ENCODE data around the gene KIFBP. TPM values are rescaled to one million over a fixed set of nuclear protein-coding genes. Genes with fewer than 3 reads are reported as not detected.

The KIFBP gene
- total RNA-seq, 1 donor from 2014 or later = 25.8 TPM

DNA sequence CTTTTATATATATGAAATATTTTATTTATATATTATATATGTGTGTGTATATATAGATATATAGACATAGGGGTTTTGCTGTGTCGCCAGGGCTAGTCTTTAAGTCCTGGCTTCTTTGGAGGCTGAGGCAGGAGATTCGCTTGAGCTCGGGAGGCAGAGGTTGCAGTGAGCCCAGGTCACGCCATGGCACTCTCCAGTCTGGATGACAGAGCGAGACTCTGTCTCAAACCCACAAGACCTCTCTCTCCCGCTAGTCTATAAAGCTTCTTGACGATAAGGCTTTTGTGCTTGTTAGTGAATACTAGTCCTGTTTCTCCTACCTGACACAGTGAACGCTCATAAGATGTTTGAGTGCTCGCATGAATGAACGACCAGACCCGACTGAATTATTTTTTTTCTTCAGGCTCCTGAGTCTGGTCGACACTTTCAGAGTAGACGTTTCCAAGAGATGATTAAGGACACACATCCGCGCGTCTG is 33.2 kb upstream of the KIFBP start:
- peaks cover 0 to 9% of the 10 kb centered on the region in 2 donors for H3K36me3 ChIP-seq
- H3K27me3 ChIP-seq = no peaks in the 10 kb centered on the region
- H3K27ac ChIP-seq = peak overlapping the region; percentile 70
- intact Hi-C loops (cut with DNase I) = no loop called here
- peak in 1 of 2 donors; percentile 88 for DNase-seq (ENCODE audit: extremely low spot score in 2 of 2)
- H3K4me1 ChIP-seq = peaks cover 35% of the 10 kb centered on the region
- H3K4me3 ChIP-seq = peak overlapping the region; percentile 74 to 85
- TF ChIP-seq POLR2A (IDR thresholded peaks at IDR 0.05) (no peak), POLR2AphosphoS5 (IDR thresholded peaks at IDR 0.05; ENCODE audit: insufficient read depth in 1 of 2, low read depth in 1 of 2) (no peak)
- TF ChIP-seq, protein P1, sequence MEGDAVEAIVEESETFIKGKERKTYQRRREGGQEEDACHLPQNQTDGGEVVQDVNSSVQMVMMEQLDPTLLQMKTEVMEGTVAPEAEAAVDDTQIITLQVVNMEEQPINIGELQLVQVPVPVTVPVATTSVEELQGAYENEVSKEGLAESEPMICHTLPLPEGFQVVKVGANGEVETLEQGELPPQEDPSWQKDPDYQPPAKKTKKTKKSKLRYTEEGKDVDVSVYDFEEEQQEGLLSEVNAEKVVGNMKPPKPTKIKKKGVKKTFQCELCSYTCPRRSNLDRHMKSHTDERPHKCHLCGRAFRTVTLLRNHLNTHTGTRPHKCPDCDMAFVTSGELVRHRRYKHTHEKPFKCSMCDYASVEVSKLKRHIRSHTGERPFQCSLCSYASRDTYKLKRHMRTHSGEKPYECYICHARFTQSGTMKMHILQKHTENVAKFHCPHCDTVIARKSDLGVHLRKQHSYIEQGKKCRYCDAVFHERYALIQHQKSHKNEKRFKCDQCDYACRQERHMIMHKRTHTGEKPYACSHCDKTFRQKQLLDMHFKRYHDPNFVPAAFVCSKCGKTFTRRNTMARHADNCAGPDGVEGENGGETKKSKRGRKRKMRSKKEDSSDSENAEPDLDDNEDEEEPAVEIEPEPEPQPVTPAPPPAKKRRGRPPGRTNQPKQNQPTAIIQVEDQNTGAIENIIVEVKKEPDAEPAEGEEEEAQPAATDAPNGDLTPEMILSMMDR (IDR thresholded peaks at IDR 0.05) = no peak
- H3K9me3 ChIP-seq = no peaks in the 10 kb centered on the region

DNA sequence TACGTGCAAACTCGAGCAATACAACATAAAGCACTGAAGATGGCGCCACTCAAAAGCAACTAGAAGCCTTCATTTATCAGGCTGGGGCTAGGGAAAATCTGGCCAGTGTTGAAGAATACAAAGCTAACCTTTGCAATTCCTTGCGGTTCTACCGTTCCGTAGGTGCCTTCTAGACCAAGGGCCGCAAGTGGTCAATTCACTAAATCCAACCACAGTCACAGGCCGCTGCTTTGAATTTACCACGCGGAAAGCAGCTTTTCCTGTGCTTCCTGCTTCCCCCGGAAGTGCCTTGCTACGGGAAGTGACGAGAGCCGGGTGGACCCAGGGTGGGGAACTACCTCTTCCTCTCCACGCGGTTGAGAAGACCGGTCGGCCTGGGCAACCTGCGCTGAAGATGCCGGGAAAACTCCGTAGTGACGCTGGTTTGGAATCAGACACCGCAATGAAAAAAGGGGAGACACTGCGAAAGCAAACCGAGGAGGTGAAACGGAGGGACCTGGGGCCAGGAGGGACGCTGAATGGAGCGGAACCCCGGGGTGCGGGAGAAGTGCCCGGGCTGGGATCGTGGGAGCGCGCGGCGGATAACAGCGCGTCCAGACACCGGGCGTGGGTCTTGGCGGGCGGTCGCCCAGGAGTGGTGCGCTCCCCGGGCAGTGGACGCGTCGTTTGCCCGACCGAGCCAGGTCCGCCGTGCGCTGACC is 32.6 kb upstream of the KIFBP start, which contains the start of gene DDX21:
Gene DDX21 (plus strand): TSS at position 339 of the 701 bp plus-strand sequence. CDS start 56 bp downstream, at position 395.
- peak; percentile 86 to 92 for TF ChIP-seq POLR2AphosphoS5 (IDR thresholded peaks at IDR 0.05; ENCODE audit: insufficient read depth in 1 of 2, low read depth in 1 of 2)
- TF ChIP-seq, protein P1 (IDR thresholded peaks at IDR 0.05) = peak in 2 of 3 experiments; percentile 41 to 46
- peak in 1 of 2 donors; percentile 60 for TF ChIP-seq POLR2A (IDR thresholded peaks at IDR 0.05)
- intact Hi-C loops (cut with DNase I) = no loop called here

DNA sequence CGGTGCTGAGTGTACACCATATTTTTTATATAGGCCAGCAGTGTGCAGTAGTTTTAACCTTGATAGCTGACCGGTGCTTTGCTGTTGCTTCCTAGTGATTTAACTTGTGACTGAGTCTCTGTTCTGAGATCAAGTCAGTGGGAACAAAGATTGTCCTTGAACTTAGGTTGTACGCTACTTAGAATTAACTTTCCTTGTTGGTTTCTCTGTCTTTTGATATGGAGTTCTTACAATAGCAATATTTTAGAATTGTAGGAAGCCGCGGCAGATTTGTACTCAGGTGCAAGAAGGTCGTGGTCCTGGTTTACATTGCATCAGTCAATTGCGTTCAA is 31.4 kb upstream of the KIFBP start:
- Histone ChIP-seq H3K27ac (peak overlapping the region; percentile 70), H3K9me3 (no peaks in the 10 kb centered on the region), H3K4me3 (peak overlapping the region; percentile 74 to 85), H3K36me3 (peaks cover 0 to 24% of the 10 kb centered on the region in 2 donors), H3K27me3 (no peaks in the 10 kb centered on the region), H3K4me1 (peaks cover 35% of the 10 kb centered on the region)
- TF ChIP-seq POLR2AphosphoS5 (IDR thresholded peaks at IDR 0.05; ENCODE audit: insufficient read depth in 1 of 2, low read depth in 1 of 2) (no peak), POLR2A (IDR thresholded peaks at IDR 0.05) (no peak)
- TF ChIP-seq, protein P1 (IDR thresholded peaks at IDR 0.05) = no peak
- no peak for DNase-seq (ENCODE audit: extremely low spot score in 2 of 2)
- intact Hi-C loops (cut with DNase I) = no loop called here

More for the DNA sequence above, 32.6 kb upstream of the KIFBP start, which contains the start of gene DDX21:
- peak in 1 of 2 donors; percentile 95 for DNase-seq (ENCODE audit: extremely low spot score in 2 of 2)
- H3K4me3 ChIP-seq = peak within 1 kb of the TSS; percentile 74 to 85
- no peaks in the 10 kb centered on the region for H3K27me3 ChIP-seq
- peaks cover 0 to 13% of the 10 kb centered on the region in 2 donors for H3K36me3 ChIP-seq
- peak within 1 kb of the TSS; percentile 70 for H3K27ac ChIP-seq
- peaks cover 35% of the 10 kb centered on the region for H3K4me1 ChIP-seq
- no peaks in the 10 kb centered on the region for H3K9me3 ChIP-seq

DNA sequence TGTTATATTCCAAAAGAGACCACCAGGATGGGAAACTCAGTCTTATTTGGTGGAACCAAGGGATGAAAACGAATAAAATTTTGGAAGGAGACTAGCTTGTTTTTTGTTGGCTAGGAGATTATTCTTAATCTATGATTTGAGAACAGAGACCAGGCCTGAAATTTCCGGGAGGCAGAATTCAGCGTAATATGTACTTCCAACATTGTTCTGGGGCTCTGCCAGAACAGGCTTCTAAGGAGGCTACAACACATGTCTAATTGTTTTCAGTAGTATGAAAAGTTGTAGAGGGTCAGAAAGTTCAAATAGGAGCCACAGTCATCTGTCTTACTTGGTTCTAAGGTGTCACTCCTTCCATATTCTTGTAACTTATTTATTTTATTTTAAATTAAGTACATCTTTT is 30.9 kb upstream of the KIFBP start:
- peaks cover 3 to 28% of the 10 kb centered on the region in 2 donors for H3K36me3 ChIP-seq
- H3K9me3 ChIP-seq = no peaks in the 10 kb centered on the region
- DNase-seq (ENCODE audit: extremely low spot score in 2 of 2) = no peak
- intact Hi-C loops (cut with DNase I) = no loop called here
- peak overlapping the region in 1 of 2 donors; percentile 74 for H3K4me3 ChIP-seq
- H3K4me1 ChIP-seq = peaks cover 35% of the 10 kb centered on the region
- no peak overlapping the region for H3K27ac ChIP-seq
- H3K27me3 ChIP-seq = no peaks in the 10 kb centered on the region
- no peak for TF ChIP-seq POLR2A (IDR thresholded peaks at IDR 0.05)
- TF ChIP-seq POLR2AphosphoS5 (IDR thresholded peaks at IDR 0.05; ENCODE audit: insufficient read depth in 1 of 2, low read depth in 1 of 2) = no peak
- TF ChIP-seq, protein P1 (IDR thresholded peaks at IDR 0.05) = no peak
